HEK293 (cell line): ENCODE measurements around the gene ATP5F1D.

Source experiments
- FEZF1 ChIP-seq: fragments of 450-650 bp; formaldehyde crosslinking; IDR thresholded peaks from 2 replicates; pipeline ENCODE4 v1.5.1; 2016; ENCODE audit warnings: missing biosample characterization, missing genetic modification characterization
- GLIS2 ChIP-seq: fragments of 450-650 bp; formaldehyde crosslinking; IDR thresholded peaks from 2 replicates; pipeline ENCODE4 v1.5.1; 2016; ENCODE audit warnings: missing biosample characterization, missing genetic modification characterization
- KLF9 ChIP-seq: fragments of 450-650 bp; formaldehyde crosslinking; IDR thresholded peaks from 2 replicates; pipeline ENCODE4 v1.5.1; 2016; ENCODE audit warnings: missing biosample characterization, missing genetic modification characterization, low read depth
- PRDM1 ChIP-seq: fragments of 450-650 bp; formaldehyde crosslinking; IDR thresholded peaks from 2 replicates; pipeline ENCODE4; 2016; ENCODE audit warnings: missing biosample characterization, missing genetic modification characterization
- RBAK ChIP-seq: fragments of 450-650 bp; formaldehyde crosslinking; IDR thresholded peaks from 2 replicates; pipeline ENCODE4 v1.5.1; 2016; ENCODE audit warnings: missing biosample characterization, missing genetic modification characterization
- SETDB1 ChIP-seq: IDR thresholded peaks from one replicate; pipeline ENCODE4 v1.6.1; 2017; ENCODE audit warnings: mild to moderate bottlenecking, low read length, moderate library complexity, mixed read lengths; ENCODE audit not compliant: insufficient read length
- SP2 ChIP-seq: fragments of 450-650 bp; formaldehyde crosslinking; IDR thresholded peaks from 2 replicates; pipeline ENCODE4 v1.5.1; 2016; ENCODE audit warnings: missing biosample characterization, missing genetic modification characterization
- TRIM28 ChIP-seq: IDR thresholded peaks from 2 replicates; pipeline ENCODE4 v1.6.1; 2011; ENCODE audit warnings: low read length, control low read depth, borderline replicate concordance
- TSHZ1 ChIP-seq: fragments of 450-650 bp; formaldehyde crosslinking; IDR thresholded peaks from 2 replicates; pipeline ENCODE4 v1.5.1; 2016; ENCODE audit warnings: missing biosample characterization, missing genetic modification characterization, borderline replicate concordance
- WT1 ChIP-seq: fragments of 450-650 bp; formaldehyde crosslinking; IDR thresholded peaks from 2 replicates; pipeline ENCODE4 v1.5.1; 2016; ENCODE audit warnings: missing biosample characterization, missing genetic modification characterization
- ZBTB7A ChIP-seq: fragments of 450-650 bp; formaldehyde crosslinking; IDR thresholded peaks from 2 replicates; pipeline ENCODE4 v1.5.1; 2016; ENCODE audit warnings: low read depth, missing biosample characterization, missing genetic modification characterization
- ZBTB8A ChIP-seq: fragments of 450-650 bp; formaldehyde crosslinking; IDR thresholded peaks from 2 replicates; pipeline ENCODE4 v1.5.1; 2016; ENCODE audit warnings: missing biosample characterization, missing genetic modification characterization
- ZNF112 ChIP-seq: fragments of 450-650 bp; formaldehyde crosslinking; IDR thresholded peaks from 2 replicates; pipeline ENCODE4 v1.5.0; 2017; ENCODE audit warnings: missing biosample characterization, missing genetic modification characterization
- ZNF157 ChIP-seq: fragments of 450-650 bp; formaldehyde crosslinking; IDR thresholded peaks from 2 replicates; pipeline ENCODE4 v1.5.1; 2016; ENCODE audit warnings: missing biosample characterization, missing genetic modification characterization
- ZNF16 ChIP-seq: fragments of 450-650 bp; formaldehyde crosslinking; IDR thresholded peaks from 2 replicates; pipeline ENCODE4 v1.5.1; 2016; ENCODE audit warnings: low read depth, missing biosample characterization, missing genetic modification characterization
- ZNF184 ChIP-seq: fragments of 450-650 bp; IDR thresholded peaks from 2 replicates; pipeline ENCODE4 v1.5.1; 2018; ENCODE audit warnings: missing biosample characterization, mild to moderate bottlenecking, missing genetic modification characterization
- ZNF23 ChIP-seq: fragments of 450-650 bp; formaldehyde crosslinking; IDR thresholded peaks from 2 replicates; pipeline ENCODE4 v1.5.1; 2016; ENCODE audit warnings: missing biosample characterization, missing genetic modification characterization, borderline replicate concordance
- ZNF26 ChIP-seq: fragments of 450-650 bp; formaldehyde crosslinking; IDR thresholded peaks from 2 replicates; pipeline ENCODE4 v1.5.1; 2016; ENCODE audit warnings: missing biosample characterization, missing genetic modification characterization
- ZNF274 ChIP-seq, 2 experiments: fragments of 200-500 bp in 1 of 2; fragments of 450-650 bp in 1 of 2; sonication (Bioruptor generic) in 1 of 2; formaldehyde crosslinking in 1 of 2; IDR thresholded peaks; 2 replicates each; pipeline versions ENCODE4 v1.5.1 to v1.6.1; 2014 to 2016; ENCODE audit warnings: borderline replicate concordance in 1 of 2, inconsistent platforms in 1 of 2, low read length in 1 of 2, missing biosample characterization in 1 of 2, missing genetic modification characterization in 1 of 2
- ZNF292 ChIP-seq: fragments of 450-650 bp; formaldehyde crosslinking; IDR thresholded peaks from 2 replicates; pipeline ENCODE4 v1.5.1; 2016; ENCODE audit warnings: low read depth, missing biosample characterization, missing genetic modification characterization, borderline replicate concordance
- ZNF311 ChIP-seq: fragments of 450-650 bp; formaldehyde crosslinking; IDR thresholded peaks from 2 replicates; pipeline ENCODE4 v1.5.1; 2017; ENCODE audit warnings: missing biosample characterization, missing genetic modification characterization, borderline replicate concordance
- ZNF324 ChIP-seq: fragments of 450-650 bp; formaldehyde crosslinking; IDR thresholded peaks from 2 replicates; pipeline ENCODE4 v1.5.1; 2016; ENCODE audit warnings: missing biosample characterization, missing genetic modification characterization
- ZNF354C ChIP-seq: fragments of 450-650 bp; formaldehyde crosslinking; IDR thresholded peaks from 2 replicates; pipeline ENCODE4 v1.5.1; 2016; ENCODE audit warnings: missing biosample characterization, missing genetic modification characterization, low read depth, borderline replicate concordance
- ZNF391 ChIP-seq: fragments of 450-650 bp; formaldehyde crosslinking; IDR thresholded peaks from 2 replicates; pipeline ENCODE4 v1.5.1; 2016; ENCODE audit warnings: low read depth, missing biosample characterization, missing genetic modification characterization, borderline replicate concordance
- ZNF48 ChIP-seq: fragments of 450-650 bp; formaldehyde crosslinking; IDR thresholded peaks from 2 replicates; pipeline ENCODE4 v1.5.1; 2016; ENCODE audit warnings: missing biosample characterization, missing genetic modification characterization
- ZNF529 ChIP-seq: fragments of 450-650 bp; formaldehyde crosslinking; IDR thresholded peaks from 2 replicates; pipeline ENCODE4 v1.5.1; 2017; ENCODE audit warnings: missing genetic modification characterization, missing biosample characterization; ENCODE audit not compliant: insufficient replicate concordance
- ZNF571 ChIP-seq: fragments of 450-650 bp; formaldehyde crosslinking; IDR thresholded peaks from 2 replicates; pipeline ENCODE4 v1.5.0; 2017; ENCODE audit warnings: missing biosample characterization, missing genetic modification characterization
- ZNF596 ChIP-seq: fragments of 450-650 bp; IDR thresholded peaks from 2 replicates; pipeline ENCODE4 v1.5.0; 2018; ENCODE audit warnings: missing biosample characterization, mild to moderate bottlenecking, missing genetic modification characterization, moderate library complexity
- ZNF660 ChIP-seq: fragments of 450-650 bp; IDR thresholded peaks from 2 replicates; pipeline ENCODE4 v1.5.1; 2018; ENCODE audit warnings: missing biosample characterization, mild to moderate bottlenecking, missing genetic modification characterization
- ZNF670 ChIP-seq: fragments of 450-650 bp; formaldehyde crosslinking; IDR thresholded peaks from 2 replicates; pipeline ENCODE4 v1.5.1; 2016; ENCODE audit warnings: missing biosample characterization, missing genetic modification characterization, low read depth
- ZNF701 ChIP-seq: fragments of 450-650 bp; formaldehyde crosslinking; IDR thresholded peaks from 2 replicates; pipeline ENCODE4 v1.5.1; 2016; ENCODE audit warnings: missing biosample characterization, missing genetic modification characterization
- ZNF707 ChIP-seq: fragments of 450-650 bp; formaldehyde crosslinking; IDR thresholded peaks from 2 replicates; pipeline ENCODE4 v1.5.1; 2016; ENCODE audit warnings: missing biosample characterization, missing genetic modification characterization
- ZNF747 ChIP-seq: fragments of 450-650 bp; formaldehyde crosslinking; IDR thresholded peaks from 2 replicates; pipeline ENCODE4 v1.5.1; 2016; ENCODE audit warnings: missing biosample characterization, missing genetic modification characterization
- TF ChIP-seq, protein P1 (sequence below): IDR thresholded peaks from 2 replicates; pipeline ENCODE4 v1.6.1; 2011; ENCODE audit warnings: mild to moderate bottlenecking, low read depth, low read length, borderline replicate concordance
- TF ChIP-seq, protein P2 (sequence below): fragments of 450-650 bp; formaldehyde crosslinking; IDR thresholded peaks from 2 replicates; pipeline ENCODE4 v1.5.1; 2016; ENCODE audit warnings: missing biosample characterization, missing genetic modification characterization

The ATP5F1D gene

GRCh38 chr19:1252221-1252820 lies 10.8 kb downstream of the ATP5F1D start (continued):
- TF ChIP-seq TSHZ1 (tag by site-specific recombination) (no peak), GLIS2 (tag by site-specific recombination) (no peak), SP2 (tag by site-specific recombination) (peak; percentile 11), ZNF707 (tag by site-specific recombination) (no peak), ZNF660 (tag by site-specific recombination) (no peak; the same call in 1 of the 2 replicates), ZNF48 (tag by site-specific recombination) (no peak), ZNF184 (tag by site-specific recombination) (no peak), ZNF311 (tag by site-specific recombination) (no peak), ZNF391 (tag by site-specific recombination) (no peak), ZNF324 (tag by site-specific recombination) (no peak), ZBTB7A (tag by site-specific recombination) (peak; percentile 29; the same call in 1 of the 2 replicates), ZBTB8A (tag by site-specific recombination) (no peak), ZNF112 (no peak), ZNF596 (tag by site-specific recombination) (no peak), ZNF23 (tag by site-specific recombination) (no peak), ZNF292 (tag by site-specific recombination) (no peak), ZNF571 (tag by site-specific recombination) (no peak), ZNF354C (tag by site-specific recombination) (no peak), ZNF747 (no peak), ZNF670 (no peak), SETDB1 (no peak), PRDM1 (tag by site-specific recombination) (no peak), ZNF157 (tag by site-specific recombination) (no peak), FEZF1 (no peak), ZNF26 (tag by site-specific recombination) (no peak), KLF9 (tag by site-specific recombination) (no peak), RBAK (tag by site-specific recombination) (no peak), ZNF16 (tag by site-specific recombination) (no peak), ZNF529 (no peak), WT1 (peak; percentile 43), TRIM28 (no peak), ZNF701 (no peak), ZNF274 (IDR thresholded peaks at IDR 0.05; ENCODE audit: low read length) (no peak), ZNF274 (tag by site-specific recombination; IDR thresholded peaks at IDR 0.05; ENCODE audit: borderline replicate concordance) (no peak)
- TF ChIP-seq, protein P1, sequence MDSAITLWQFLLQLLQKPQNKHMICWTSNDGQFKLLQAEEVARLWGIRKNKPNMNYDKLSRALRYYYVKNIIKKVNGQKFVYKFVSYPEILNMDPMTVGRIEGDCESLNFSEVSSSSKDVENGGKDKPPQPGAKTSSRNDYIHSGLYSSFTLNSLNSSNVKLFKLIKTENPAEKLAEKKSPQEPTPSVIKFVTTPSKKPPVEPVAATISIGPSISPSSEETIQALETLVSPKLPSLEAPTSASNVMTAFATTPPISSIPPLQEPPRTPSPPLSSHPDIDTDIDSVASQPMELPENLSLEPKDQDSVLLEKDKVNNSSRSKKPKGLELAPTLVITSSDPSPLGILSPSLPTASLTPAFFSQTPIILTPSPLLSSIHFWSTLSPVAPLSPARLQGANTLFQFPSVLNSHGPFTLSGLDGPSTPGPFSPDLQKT: no peak
- TF ChIP-seq, protein P2, sequence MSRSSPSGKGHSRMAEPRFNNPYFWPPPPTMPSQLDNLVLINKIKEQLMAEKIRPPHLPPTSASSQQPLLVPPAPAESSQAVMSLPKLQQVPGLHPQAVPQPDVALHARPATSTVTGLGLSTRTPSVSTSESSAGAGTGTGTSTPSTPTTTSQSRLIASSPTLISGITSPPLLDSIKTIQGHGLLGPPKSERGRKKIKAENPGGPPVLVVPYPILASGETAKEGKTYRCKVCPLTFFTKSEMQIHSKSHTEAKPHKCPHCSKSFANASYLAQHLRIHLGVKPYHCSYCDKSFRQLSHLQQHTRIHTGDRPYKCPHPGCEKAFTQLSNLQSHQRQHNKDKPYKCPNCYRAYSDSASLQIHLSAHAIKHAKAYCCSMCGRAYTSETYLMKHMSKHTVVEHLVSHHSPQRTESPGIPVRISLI (tag by site-specific recombination): peak; percentile 48; the same call in 1 of the 2 replicates
